ENCODE results near the gene RRAS.
A peak's percentile ranks its signal among the peaks of the same experiment; 100 is the strongest.

The RRAS gene

GRCh38 chr19:49616532-49616931, 23.4 kb downstream of the RRAS start:
- H3K4me3 ChIP-seq (ENCODE audit: low read depth, low read length), result no peak overlapping the region
- TF ChIP-seq, protein P1, sequence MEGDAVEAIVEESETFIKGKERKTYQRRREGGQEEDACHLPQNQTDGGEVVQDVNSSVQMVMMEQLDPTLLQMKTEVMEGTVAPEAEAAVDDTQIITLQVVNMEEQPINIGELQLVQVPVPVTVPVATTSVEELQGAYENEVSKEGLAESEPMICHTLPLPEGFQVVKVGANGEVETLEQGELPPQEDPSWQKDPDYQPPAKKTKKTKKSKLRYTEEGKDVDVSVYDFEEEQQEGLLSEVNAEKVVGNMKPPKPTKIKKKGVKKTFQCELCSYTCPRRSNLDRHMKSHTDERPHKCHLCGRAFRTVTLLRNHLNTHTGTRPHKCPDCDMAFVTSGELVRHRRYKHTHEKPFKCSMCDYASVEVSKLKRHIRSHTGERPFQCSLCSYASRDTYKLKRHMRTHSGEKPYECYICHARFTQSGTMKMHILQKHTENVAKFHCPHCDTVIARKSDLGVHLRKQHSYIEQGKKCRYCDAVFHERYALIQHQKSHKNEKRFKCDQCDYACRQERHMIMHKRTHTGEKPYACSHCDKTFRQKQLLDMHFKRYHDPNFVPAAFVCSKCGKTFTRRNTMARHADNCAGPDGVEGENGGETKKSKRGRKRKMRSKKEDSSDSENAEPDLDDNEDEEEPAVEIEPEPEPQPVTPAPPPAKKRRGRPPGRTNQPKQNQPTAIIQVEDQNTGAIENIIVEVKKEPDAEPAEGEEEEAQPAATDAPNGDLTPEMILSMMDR (IDR thresholded peaks at IDR 0.05; ENCODE audit: insufficient read depth, low read length, missing control alignments), result no peak
- no peak for DNase-seq (ENCODE audit: low read depth, low spot score)
- ChIA-PET CTCF (interaction anchor here (0.9 to 1.1 kb wide), 2 partner anchors 21 to 46 kb away, joined by 3 read pairs; no protein-coding TSS in a partner anchor), POLR2A (interaction anchor here (1.3 kb wide), 1 partner anchor 24 kb away, joined by 5 read pairs; the partner anchor contains the start of gene RRAS)

- CTCF ChIA-PET, result interaction anchor here (1.1 to 1.5 kb wide), 2 partner anchors 20 to 21 kb away, joined by 3 read pairs; no protein-coding TSS in a partner anchor
- DNase-seq (ENCODE audit: low read depth, low spot score), result no peak
- POLR2A ChIA-PET, result no interaction called here
- TF ChIP-seq, protein P1 (IDR thresholded peaks at IDR 0.05; ENCODE audit: insufficient read depth, low read length, missing control alignments), result no peak
- no peak overlapping the region for H3K4me3 ChIP-seq (ENCODE audit: low read depth, low read length)
These were observed 24.1 kb downstream of the RRAS start for GRCh38 chr19:49615861-49616260.

DNA sequence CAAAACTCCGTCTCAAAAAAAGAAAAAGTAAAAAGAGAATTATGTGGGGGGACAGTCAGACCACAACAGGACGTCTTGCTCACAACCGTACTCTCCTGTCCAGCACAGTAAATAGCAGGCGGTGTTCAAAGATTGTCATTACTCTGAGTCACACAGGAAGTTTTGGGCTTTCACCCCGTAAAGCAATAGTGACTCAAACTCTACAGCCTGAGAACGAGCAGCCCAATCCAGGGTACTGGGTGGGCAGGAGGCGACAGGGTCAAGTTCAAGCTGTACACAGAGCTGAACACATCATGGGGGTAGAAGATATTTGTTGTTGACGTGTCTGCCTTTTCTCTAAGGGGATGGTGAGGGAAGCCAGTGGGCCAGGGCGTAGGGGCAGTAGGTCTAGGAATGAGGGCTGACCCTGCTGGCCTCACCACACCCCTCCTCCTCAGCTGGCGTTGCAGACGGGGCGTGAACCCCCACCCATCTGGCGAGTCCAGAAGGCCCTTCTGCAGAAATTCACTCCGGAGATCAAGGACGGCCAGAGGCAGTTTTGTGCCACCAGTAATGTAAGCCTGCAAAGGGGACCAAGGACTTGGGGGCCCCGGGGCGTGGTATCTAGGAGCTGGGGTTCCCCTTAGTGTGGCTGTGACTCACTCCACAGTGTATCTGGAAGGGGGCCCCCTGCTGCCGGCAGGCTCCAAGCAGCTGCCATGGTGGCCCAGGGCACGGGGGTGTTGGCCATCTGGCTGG, 25.7 kb downstream of the RRAS start:
- peak; percentile 45 for DNase-seq (ENCODE audit: low read depth, low spot score)
- TF ChIP-seq, protein P1 (IDR thresholded peaks at IDR 0.05; ENCODE audit: insufficient read depth, low read length, missing control alignments), result peak; percentile 11
- ChIA-PET CTCF (interaction anchor here (1.5 kb wide), 1 partner anchor 22 kb away, joined by 3 read pairs; no protein-coding TSS in a partner anchor), POLR2A (no interaction called here)
- no peak overlapping the region for H3K4me3 ChIP-seq (ENCODE audit: low read depth, low read length)

- no peak for DNase-seq (ENCODE audit: low read depth, low spot score)
- no peak overlapping the region for H3K4me3 ChIP-seq (ENCODE audit: low read depth, low read length)
- TF ChIP-seq, protein P1 (IDR thresholded peaks at IDR 0.05; ENCODE audit: insufficient read depth, low read length, missing control alignments), result no peak
These were observed 26.6 kb downstream of the RRAS start for GRCh38 chr19:49613374-49613773.

GRCh38 chr19:49609499-49610092, 30.3 kb downstream of the RRAS start:
- CTCF ChIA-PET, result interaction anchor here (0.6 kb wide), 1 partner anchor 22 kb away, joined by 3 read pairs; no protein-coding TSS in a partner anchor
- POLR2A ChIA-PET, result no interaction called here
- DNase-seq (ENCODE audit: low read depth, low spot score), result no peak
- H3K4me3 ChIP-seq (ENCODE audit: low read depth, low read length), result no peak overlapping the region
- TF ChIP-seq, protein P1 (IDR thresholded peaks at IDR 0.05; ENCODE audit: insufficient read depth, low read length, missing control alignments), result no peak

More at GRCh38 chr19:49613374-49613773, 26.6 kb downstream of the RRAS start:
- POLR2A ChIA-PET, result interaction anchor here (0.6 kb wide), 1 partner anchor 117 kb away, joined by 4 read pairs; the partner anchor contains the start of gene RPS11
- CTCF ChIA-PET, result interaction anchor here (1.3 kb wide), 1 partner anchor 43 kb away, joined by 4 read pairs; no protein-coding TSS in a partner anchor

DNA sequence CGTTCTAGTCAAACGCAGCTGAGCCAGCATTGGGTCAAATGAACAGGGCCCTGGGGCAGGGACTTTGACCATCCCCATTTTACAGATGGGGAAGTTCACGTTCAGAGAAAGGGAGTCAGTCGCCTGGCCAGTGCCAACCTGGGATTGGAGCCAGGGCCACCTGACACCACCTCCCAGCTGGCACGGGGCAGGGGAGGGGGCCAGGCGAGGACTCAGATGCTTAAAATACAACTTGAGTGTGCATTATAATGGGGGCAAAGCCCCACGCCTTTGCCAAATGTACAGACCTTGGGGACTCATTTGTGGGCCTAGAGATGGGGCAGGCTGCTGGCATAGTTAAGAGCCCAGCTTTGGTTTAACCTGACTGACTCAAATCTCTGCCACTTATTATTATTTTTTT, 34.3 kb downstream of the RRAS start:
- CTCF ChIA-PET, result interaction anchor here (1.9 kb wide), 1 partner anchor 13 kb away, joined by 8 read pairs; no protein-coding TSS in a partner anchor
- POLR2A ChIA-PET, result no interaction called here
- TF ChIP-seq, protein P1 (IDR thresholded peaks at IDR 0.05; ENCODE audit: insufficient read depth, low read length, missing control alignments), result no peak
- no peak overlapping the region for H3K4me3 ChIP-seq (ENCODE audit: low read depth, low read length)
- no peak for DNase-seq (ENCODE audit: low read depth, low spot score)
